ENCODE data around the gene HS6ST3. TPM values are rescaled to one million over a fixed set of nuclear protein-coding genes. Genes with fewer than 3 reads are reported as not detected.

HS6ST3 gene
- total and polyA plus RNA-seq, 9 of the 15 experiments (the other 6 are each of a cell fraction or from before 2014, with no cell fraction given) = not detected

DNA sequence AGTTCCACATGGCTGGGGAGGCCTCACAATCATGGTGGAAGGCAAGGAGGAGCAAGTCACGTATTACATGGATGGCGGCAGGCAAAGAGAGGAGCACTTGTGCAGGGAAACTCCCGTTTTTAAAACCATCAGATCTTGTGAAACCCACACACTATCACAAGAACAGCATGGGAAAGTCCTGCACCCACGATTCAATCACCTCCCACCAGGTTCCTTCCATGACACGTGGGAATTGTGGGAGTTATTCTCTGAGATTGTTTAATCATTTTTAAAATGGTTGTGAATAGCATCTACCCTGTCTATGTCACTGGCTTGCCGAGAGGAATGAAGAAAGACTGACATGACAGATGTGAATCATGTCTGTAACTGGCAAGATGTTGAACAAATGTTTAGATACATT is 301.7 kb downstream of the HS6ST3 start:
- Histone ChIP-seq H3K79me2 (ENCODE audit: control insufficient read depth, insufficient read depth, low read length) (no peaks in the 10 kb centered on the region), H3K4me1 (replicated peaks in 1 of 2; ENCODE audit: control insufficient read depth in 2 of 2, insufficient read depth in 2 of 2, low read length in 2 of 2) (no peaks in the 10 kb centered on the region), H4K20me1 (replicated peaks; ENCODE audit: control insufficient read depth, insufficient read depth, low read length) (no peaks in the 10 kb centered on the region), H3K9me3 (replicated peaks; ENCODE audit: control insufficient read depth, insufficient read depth, low read depth, low read length) (no peaks in the 10 kb centered on the region), H3K4me3 (no peak overlapping the region), H3K27ac (ENCODE audit: extremely low read depth, low read depth, low read length) (no peak overlapping the region), H3K4me2 (ENCODE audit: insufficient read depth, low read length) (no peak overlapping the region), H3K27me3 (ENCODE audit: control insufficient read depth in 2 of 2, insufficient read depth in 2 of 2, low read length in 2 of 2) (no peaks in the 10 kb centered on the region), H3K9ac (ENCODE audit: insufficient read depth in 1 of 2, low read depth in 2 of 2, low read length in 2 of 2) (no peak overlapping the region), H3K36me3 (ENCODE audit: control insufficient read depth, insufficient read depth, low read length) (no peaks in the 10 kb centered on the region), H3K9me1 (ENCODE audit: control insufficient read depth, insufficient read depth, low read length) (no peaks in the 10 kb centered on the region), H2AFZ (ENCODE audit: low read depth, low read length) (no peak overlapping the region)
- TF ChIP-seq ZNF431 (CRISPR knock-in tag; IDR thresholded peaks at IDR 0.05) (0 out of 2 replicates have a peak, but pooled peaks have one; percentile 30), IRF2 (CRISPR knock-in tag; IDR thresholded peaks at IDR 0.05) (no peak), SP1 (CRISPR knock-in tag; IDR thresholded peaks at IDR 0.05) (no peak), ZNF24 (IDR thresholded peaks at IDR 0.05) (no peak), RB1 (IDR thresholded peaks at IDR 0.05; ENCODE audit: low read depth) (no peak), ESRRB (CRISPR knock-in tag; IDR thresholded peaks at IDR 0.05; ENCODE audit: borderline replicate concordance) (no peak), SNRNP70 (optimal IDR thresholded peaks at IDR 0.05; ENCODE audit: low read depth, low read length) (no peak)
- CTCF ChIA-PET (ENCODE audit: low intra/inter-chr PET ratio) = no interaction called here
- no peak for FAIRE-seq
- in situ Hi-C loops (cut with MboI) (no loop called here), intact Hi-C loops (cut with micrococcal nuclease) (no loop called here)
- 3% methylated on average over 3 of the region's 6 CpGs for WGBS (ENCODE audit: insufficient coverage, low coverage, missing lambda C conversion rate)
- BruUV-seq (replicated peaks) = no TSS peak
- no peak for DNase-seq (ENCODE audit: extremely low read depth in 1 of 4, low spot score in 3 of 4)
- no peak for ATAC-seq
- POLR2A ChIA-PET = no interaction called here

DNA sequence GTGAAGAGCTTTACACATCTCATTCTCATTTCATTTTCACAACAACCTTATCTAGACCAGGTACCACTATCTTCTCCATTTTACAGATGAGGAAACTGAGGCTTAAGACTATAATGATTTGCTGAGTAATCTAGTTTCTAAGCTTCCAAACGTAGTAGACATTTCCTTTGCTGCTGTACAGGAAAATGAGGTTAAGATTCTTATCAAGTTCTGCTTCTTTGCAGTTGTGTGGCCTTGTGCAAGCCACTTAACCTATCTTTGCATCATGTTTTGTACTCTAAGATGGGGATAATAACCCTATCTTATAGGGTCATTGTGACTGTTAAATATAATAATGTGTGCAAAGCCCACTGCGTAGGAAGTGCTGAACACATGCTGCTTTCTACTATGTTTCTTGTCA is 307.9 kb downstream of the HS6ST3 start:
- H3K27me3 ChIP-seq (ENCODE audit: control insufficient read depth in 2 of 2, insufficient read depth in 2 of 2, low read length in 2 of 2) = no peaks in the 10 kb centered on the region
- no peak overlapping the region for H3K27ac ChIP-seq (ENCODE audit: extremely low read depth, low read depth, low read length)
- H3K9me1 ChIP-seq (ENCODE audit: control insufficient read depth, insufficient read depth, low read length) = no peaks in the 10 kb centered on the region
- no peaks in the 10 kb centered on the region for H3K79me2 ChIP-seq (ENCODE audit: control insufficient read depth, insufficient read depth, low read length)
- H4K20me1 ChIP-seq (replicated peaks; ENCODE audit: control insufficient read depth, insufficient read depth, low read length) = no peaks in the 10 kb centered on the region
- in situ Hi-C loops (cut with MboI) (no loop called here), intact Hi-C loops (cut with micrococcal nuclease) (no loop called here)
- H3K4me1 ChIP-seq (replicated peaks in 1 of 2; ENCODE audit: control insufficient read depth in 2 of 2, insufficient read depth in 2 of 2, low read length in 2 of 2) = no peaks in the 10 kb centered on the region
- H3K9me3 ChIP-seq (replicated peaks; ENCODE audit: control insufficient read depth, insufficient read depth, low read depth, low read length) = no peaks in the 10 kb centered on the region
- TF ChIP-seq, protein P1, sequence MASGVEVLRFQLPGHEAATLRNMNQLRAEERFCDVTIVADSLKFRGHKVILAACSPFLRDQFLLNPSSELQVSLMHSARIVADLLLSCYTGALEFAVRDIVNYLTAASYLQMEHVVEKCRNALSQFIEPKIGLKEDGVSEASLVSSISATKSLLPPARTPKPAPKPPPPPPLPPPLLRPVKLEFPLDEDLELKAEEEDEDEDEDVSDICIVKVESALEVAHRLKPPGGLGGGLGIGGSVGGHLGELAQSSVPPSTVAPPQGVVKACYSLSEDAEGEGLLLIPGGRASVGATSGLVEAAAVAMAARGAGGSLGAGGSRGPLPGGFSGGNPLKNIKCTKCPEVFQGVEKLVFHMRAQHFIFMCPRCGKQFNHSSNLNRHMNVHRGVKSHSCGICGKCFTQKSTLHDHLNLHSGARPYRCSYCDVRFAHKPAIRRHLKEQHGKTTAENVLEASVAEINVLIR (CRISPR knock-in tag; IDR thresholded peaks at IDR 0.05) = 0 out of 2 replicates have a peak, but pooled peaks have one; percentile 8
- TF ChIP-seq KLF10 (CRISPR knock-in tag; IDR thresholded peaks at IDR 0.05) = no peak
- TF ChIP-seq ZNF197 (CRISPR knock-in tag; IDR thresholded peaks at IDR 0.05; ENCODE audit: low read depth) = no peak
- no peak overlapping the region for H2AFZ ChIP-seq (ENCODE audit: low read depth, low read length)
- ChIA-PET CTCF (ENCODE audit: low intra/inter-chr PET ratio) (no interaction called here), POLR2A (no interaction called here)
- no peak overlapping the region for H3K4me2 ChIP-seq (ENCODE audit: insufficient read depth, low read length)
- no peaks in the 10 kb centered on the region for H3K36me3 ChIP-seq (ENCODE audit: control insufficient read depth, insufficient read depth, low read length)
- ATAC-seq = no peak
- WGBS (ENCODE audit: insufficient coverage, low coverage, missing lambda C conversion rate) = 0% methylated on average over 1 of the region's 2 CpGs
- H3K9ac ChIP-seq (ENCODE audit: insufficient read depth in 1 of 2, low read depth in 2 of 2, low read length in 2 of 2) = no peak overlapping the region
- no TSS peak for BruUV-seq (replicated peaks)
- FAIRE-seq = no peak
- no peak for DNase-seq (ENCODE audit: extremely low read depth in 1 of 4, low spot score in 3 of 4)
- no peak overlapping the region for H3K4me3 ChIP-seq
